ENCODE measurements around the gene RHBDF1.
A peak's percentile ranks its signal among the peaks of the same experiment; 100 is the strongest.

GRCh38 chr16:77807-78443 is 5.5 kb upstream of the RHBDF1 start, which contains the start of gene MPG:
- peak; percentile 98 for TF ChIP-seq LARP7 (IDR thresholded peaks at IDR 0.05)
- TF ChIP-seq STAT3 (IDR thresholded peaks at IDR 0.05; ENCODE audit: low read depth, low read length) = no peak
- TF ChIP-seq CTCF (IDR thresholded peaks at IDR 0.05 in 2 of 3, conservative IDR thresholded peaks at IDR 0.05 in 1 of 3; ENCODE audit: control insufficient read depth in 2 of 3, extremely low read depth in 1 of 3, insufficient read depth in 1 of 3, low read depth in 3 of 3, low read length in 3 of 3) = no peak
- no peak for TF ChIP-seq ZZZ3 (IDR thresholded peaks at IDR 0.05; ENCODE audit: control insufficient read depth, insufficient read length, low read depth)
